ENCODE results near the gene TPSB2. TPM values are rescaled to one million over a fixed set of nuclear protein-coding genes. Genes with fewer than 3 reads are reported as not detected.
"Not testable (repeated sequence)": the region's sequence is repeated elsewhere in the genome, so short reads cannot be mapped to it uniquely, and the experiment has no call there.

The TPSB2 gene
- polyA plus RNA-seq, 1 donor (not counting 4 experiments of a cell fraction or from before 2014, with no cell fraction given), result not detected

DNA sequence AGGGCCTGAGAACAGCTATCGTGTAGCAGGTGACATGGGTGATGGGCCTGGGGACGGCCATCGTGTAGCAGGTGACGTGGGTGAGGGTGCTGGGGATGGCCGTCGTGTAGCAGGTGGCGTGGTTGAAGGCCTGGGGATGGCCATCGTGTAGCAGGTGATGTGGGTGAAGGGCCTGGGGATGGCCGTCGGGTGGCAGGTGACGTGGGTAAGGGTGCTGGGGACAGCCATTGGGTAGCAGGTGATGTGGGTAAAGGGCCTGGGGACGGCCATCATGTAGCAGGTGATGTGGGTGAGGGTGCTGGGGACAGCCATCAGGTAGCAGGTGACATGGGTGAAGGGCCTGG, 41.4 kb upstream of the TPSB2 start:
- Histone ChIP-seq H3K4me3 (ENCODE audit: control insufficient read depth in 2 of 3, extremely low read depth in 1 of 3, insufficient read depth in 2 of 3, low read depth in 1 of 3, low read length in 3 of 3) (no peak overlapping the region), H3K4me1 (ENCODE audit: control insufficient read depth, extremely low read depth, insufficient read depth, low read length) (no peaks in the 10 kb centered on the region), H3K27me3 (ENCODE audit: control insufficient read depth, extremely low read depth, insufficient read depth, low read length) (no peaks in the 10 kb centered on the region), H2AFZ (ENCODE audit: control insufficient read depth, low read length) (no peak overlapping the region), H3K79me2 (ENCODE audit: control insufficient read depth, insufficient read depth, low read length) (no peaks in the 10 kb centered on the region), H4K20me1 (ENCODE audit: control insufficient read depth, extremely low read depth, insufficient read depth, low read length) (no peaks in the 10 kb centered on the region), H3K9me1 (ENCODE audit: control insufficient read depth, extremely low read depth, insufficient read depth, low read length) (no peaks in the 10 kb centered on the region), H3K9me3 (ENCODE audit: control insufficient read depth, low read depth, low read length) (no peaks in the 10 kb centered on the region), H3K9ac (ENCODE audit: control insufficient read depth, extremely low read depth, insufficient read depth, low read length) (no peak overlapping the region), H3K27ac (ENCODE audit: control insufficient read depth, insufficient read depth, low read length) (no peak overlapping the region), H3K36me3 (ENCODE audit: control insufficient read depth in 2 of 2, extremely low read depth in 1 of 2, insufficient read depth in 2 of 2, low read length in 2 of 2) (no peaks in the 10 kb centered on the region), H3K4me2 (ENCODE audit: control insufficient read depth, extremely low read depth, insufficient read depth, low read depth, low read length) (no peak overlapping the region)
- FAIRE-seq, result no peak
- no peak for TF ChIP-seq EZH2 (IDR thresholded peaks at IDR 0.05; ENCODE audit: low read length)
- TF ChIP-seq, protein P1, sequence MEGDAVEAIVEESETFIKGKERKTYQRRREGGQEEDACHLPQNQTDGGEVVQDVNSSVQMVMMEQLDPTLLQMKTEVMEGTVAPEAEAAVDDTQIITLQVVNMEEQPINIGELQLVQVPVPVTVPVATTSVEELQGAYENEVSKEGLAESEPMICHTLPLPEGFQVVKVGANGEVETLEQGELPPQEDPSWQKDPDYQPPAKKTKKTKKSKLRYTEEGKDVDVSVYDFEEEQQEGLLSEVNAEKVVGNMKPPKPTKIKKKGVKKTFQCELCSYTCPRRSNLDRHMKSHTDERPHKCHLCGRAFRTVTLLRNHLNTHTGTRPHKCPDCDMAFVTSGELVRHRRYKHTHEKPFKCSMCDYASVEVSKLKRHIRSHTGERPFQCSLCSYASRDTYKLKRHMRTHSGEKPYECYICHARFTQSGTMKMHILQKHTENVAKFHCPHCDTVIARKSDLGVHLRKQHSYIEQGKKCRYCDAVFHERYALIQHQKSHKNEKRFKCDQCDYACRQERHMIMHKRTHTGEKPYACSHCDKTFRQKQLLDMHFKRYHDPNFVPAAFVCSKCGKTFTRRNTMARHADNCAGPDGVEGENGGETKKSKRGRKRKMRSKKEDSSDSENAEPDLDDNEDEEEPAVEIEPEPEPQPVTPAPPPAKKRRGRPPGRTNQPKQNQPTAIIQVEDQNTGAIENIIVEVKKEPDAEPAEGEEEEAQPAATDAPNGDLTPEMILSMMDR (optimal IDR thresholded peaks at IDR 0.05 in 1 of 3, IDR thresholded peaks at IDR 0.05 in 1 of 3, conservative IDR thresholded peaks at IDR 0.05 in 1 of 3; ENCODE audit: extremely low read depth in 1 of 3, insufficient read depth in 2 of 3, low read length in 3 of 3), result no peak
- dilution Hi-C loops (cut with MboI; ENCODE audit: extremely low pct_ligation_motif_present, low sequenced_read_pairs), result no loop called here
- no peak for DNase-seq (ENCODE audit: low read depth, low spot score)

- H3K4me3 ChIP-seq (ENCODE audit: control insufficient read depth in 2 of 3, extremely low read depth in 1 of 3, insufficient read depth in 2 of 3, low read depth in 1 of 3, low read length in 3 of 3); H3K27ac ChIP-seq (ENCODE audit: control insufficient read depth, insufficient read depth, low read length); H2AFZ ChIP-seq (ENCODE audit: control insufficient read depth, low read length); dilution Hi-C loops (cut with MboI; ENCODE audit: extremely low pct_ligation_motif_present, low sequenced_read_pairs); FAIRE-seq; H3K36me3 ChIP-seq (ENCODE audit: control insufficient read depth in 2 of 2, extremely low read depth in 1 of 2, insufficient read depth in 2 of 2, low read length in 2 of 2); H3K4me1 ChIP-seq (ENCODE audit: control insufficient read depth, extremely low read depth, insufficient read depth, low read length); H3K9ac ChIP-seq (ENCODE audit: control insufficient read depth, extremely low read depth, insufficient read depth, low read length); H3K9me1 ChIP-seq (ENCODE audit: control insufficient read depth, extremely low read depth, insufficient read depth, low read length); H3K4me2 ChIP-seq (ENCODE audit: control insufficient read depth, extremely low read depth, insufficient read depth, low read depth, low read length); H4K20me1 ChIP-seq (ENCODE audit: control insufficient read depth, extremely low read depth, insufficient read depth, low read length); DNase-seq (ENCODE audit: low read depth, low spot score); H3K79me2 ChIP-seq (ENCODE audit: control insufficient read depth, insufficient read depth, low read length); H3K9me3 ChIP-seq (ENCODE audit: control insufficient read depth, low read depth, low read length); H3K27me3 ChIP-seq (ENCODE audit: control insufficient read depth, extremely low read depth, insufficient read depth, low read length): not testable (repeated sequence)
Measured at GRCh38 chr16:1269418-1269817, 39.4 kb upstream of the TPSB2 start.

DNA sequence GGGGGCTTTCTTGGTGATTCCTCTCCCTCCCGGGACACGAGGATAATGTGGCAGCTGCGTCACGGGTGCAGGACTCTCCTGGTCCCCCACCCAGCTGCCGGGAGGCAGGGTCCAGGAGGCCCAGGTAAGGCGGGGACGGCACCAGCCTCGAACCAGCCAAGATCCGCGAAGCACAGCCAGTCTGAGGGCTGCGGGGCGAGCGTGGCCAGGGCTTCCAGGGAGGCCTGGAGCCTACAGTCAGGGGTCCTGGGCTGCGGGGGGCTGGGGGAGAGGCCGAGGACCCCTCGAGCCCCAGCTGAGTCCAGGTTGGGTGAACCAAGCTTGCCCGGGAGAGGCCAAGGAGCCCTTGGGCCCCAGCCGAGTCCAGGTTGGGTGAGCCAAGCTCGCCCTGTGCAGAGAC, 35.8 kb upstream of the TPSB2 start:
- H3K4me2 ChIP-seq (ENCODE audit: control insufficient read depth, extremely low read depth, insufficient read depth, low read depth, low read length), result no peak overlapping the region
- FAIRE-seq, result no peak
- peaks cover 27% of the 10 kb centered on the region for H3K27me3 ChIP-seq (ENCODE audit: control insufficient read depth, extremely low read depth, insufficient read depth, low read length)
- TF ChIP-seq, protein P1 (optimal IDR thresholded peaks at IDR 0.05 in 1 of 3, IDR thresholded peaks at IDR 0.05 in 1 of 3, conservative IDR thresholded peaks at IDR 0.05 in 1 of 3; ENCODE audit: extremely low read depth in 1 of 3, insufficient read depth in 2 of 3, low read length in 3 of 3), result no peak
- no peak for TF ChIP-seq EZH2 (IDR thresholded peaks at IDR 0.05; ENCODE audit: low read length)
- peaks cover 2% of the 10 kb centered on the region for H3K9me3 ChIP-seq (ENCODE audit: control insufficient read depth, low read depth, low read length)
- H3K79me2 ChIP-seq (ENCODE audit: control insufficient read depth, insufficient read depth, low read length), result no peaks in the 10 kb centered on the region
- no peaks in the 10 kb centered on the region for H3K36me3 ChIP-seq (ENCODE audit: control insufficient read depth in 2 of 2, extremely low read depth in 1 of 2, insufficient read depth in 2 of 2, low read length in 2 of 2)
- dilution Hi-C loops (cut with MboI; ENCODE audit: extremely low pct_ligation_motif_present, low sequenced_read_pairs), result no loop called here
- no peaks in the 10 kb centered on the region for H3K4me1 ChIP-seq (ENCODE audit: control insufficient read depth, extremely low read depth, insufficient read depth, low read length)
- H2AFZ ChIP-seq (ENCODE audit: control insufficient read depth, low read length), result no peak overlapping the region
- H4K20me1 ChIP-seq (ENCODE audit: control insufficient read depth, extremely low read depth, insufficient read depth, low read length), result no peaks in the 10 kb centered on the region
- no peaks in the 10 kb centered on the region for H3K9me1 ChIP-seq (ENCODE audit: control insufficient read depth, extremely low read depth, insufficient read depth, low read length)
- no peak overlapping the region for H3K27ac ChIP-seq (ENCODE audit: control insufficient read depth, insufficient read depth, low read length)
- H3K4me3 ChIP-seq (ENCODE audit: control insufficient read depth in 2 of 3, extremely low read depth in 1 of 3, insufficient read depth in 2 of 3, low read depth in 1 of 3, low read length in 3 of 3), result no peak overlapping the region
- no peak for DNase-seq (ENCODE audit: low read depth, low spot score)
- no peak overlapping the region for H3K9ac ChIP-seq (ENCODE audit: control insufficient read depth, extremely low read depth, insufficient read depth, low read length)

All from keratinocyte (primary cell).